GM23338 (cell line): ENCODE data around the gene TBCEL.

Experiments used
- CREB1 ChIP-seq: fragments of 250-450 bp; sonication (Bioruptor Pico); IDR thresholded peaks from 2 replicates; pipeline ENCODE4 v1.5.0; 2020; ENCODE audit warnings: low read depth, mild to moderate bottlenecking, moderate library complexity
- NANOG ChIP-seq: IDR thresholded peaks from 2 replicates; pipeline ENCODE4 v1.6.1; 2016; ENCODE audit warnings: antibody characterized with exemption, borderline replicate concordance
- POLR2AphosphoS5 ChIP-seq: IDR thresholded peaks from 2 replicates; pipeline ENCODE4 v1.6.1; 2016; ENCODE audit warnings: antibody characterized with exemption, low read depth
- ZNF331 ChIP-seq: fragments of 250-450 bp; sonication (Bioruptor Pico); IDR thresholded peaks from 2 replicates; pipeline ENCODE4 v1.5.0; 2020; ENCODE audit warnings: low read depth, mild to moderate bottlenecking, moderate library complexity
- TF ChIP-seq, protein P1 (sequence below), 2 experiments: fragments of 200-600 bp in 1 of 2; sonication (generic) in 1 of 2; conservative IDR thresholded peaks; 2 replicates each; pipeline versions ENCODE4 v1.5.1 to v1.6.1; 2016 to 2017; ENCODE audit warnings: antibody characterized with exemption in 2 of 2, low read depth in 2 of 2, mild to moderate bottlenecking in 2 of 2, moderate library complexity in 1 of 2
- TF ChIP-seq, protein P2 (sequence below): IDR thresholded peaks from one replicate; pipeline ENCODE4 v1.6.1; 2018; ENCODE audit warnings: antibody characterized with exemption; ENCODE audit not compliant: unreplicated experiment

DNA sequence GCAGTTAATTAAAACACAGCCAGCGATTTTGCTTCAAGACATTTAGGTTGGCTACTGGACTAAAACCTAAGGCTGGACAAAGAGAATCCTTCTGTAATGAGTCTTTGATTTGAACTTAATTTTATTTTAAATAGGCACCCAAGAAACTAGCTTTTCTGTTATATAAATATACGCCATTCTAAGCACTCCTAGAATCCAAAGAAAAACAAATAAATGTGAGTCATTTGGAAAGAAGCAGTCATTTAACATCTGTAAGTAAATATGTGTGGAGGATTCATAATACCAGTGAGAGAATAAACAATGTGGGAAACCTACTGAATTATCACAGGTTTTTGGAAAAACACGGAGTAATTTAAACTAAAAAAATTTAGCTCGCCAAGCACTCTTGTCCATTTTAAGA lies 76.0 kb downstream of the TBCEL start:
- TF ChIP-seq, protein P1, sequence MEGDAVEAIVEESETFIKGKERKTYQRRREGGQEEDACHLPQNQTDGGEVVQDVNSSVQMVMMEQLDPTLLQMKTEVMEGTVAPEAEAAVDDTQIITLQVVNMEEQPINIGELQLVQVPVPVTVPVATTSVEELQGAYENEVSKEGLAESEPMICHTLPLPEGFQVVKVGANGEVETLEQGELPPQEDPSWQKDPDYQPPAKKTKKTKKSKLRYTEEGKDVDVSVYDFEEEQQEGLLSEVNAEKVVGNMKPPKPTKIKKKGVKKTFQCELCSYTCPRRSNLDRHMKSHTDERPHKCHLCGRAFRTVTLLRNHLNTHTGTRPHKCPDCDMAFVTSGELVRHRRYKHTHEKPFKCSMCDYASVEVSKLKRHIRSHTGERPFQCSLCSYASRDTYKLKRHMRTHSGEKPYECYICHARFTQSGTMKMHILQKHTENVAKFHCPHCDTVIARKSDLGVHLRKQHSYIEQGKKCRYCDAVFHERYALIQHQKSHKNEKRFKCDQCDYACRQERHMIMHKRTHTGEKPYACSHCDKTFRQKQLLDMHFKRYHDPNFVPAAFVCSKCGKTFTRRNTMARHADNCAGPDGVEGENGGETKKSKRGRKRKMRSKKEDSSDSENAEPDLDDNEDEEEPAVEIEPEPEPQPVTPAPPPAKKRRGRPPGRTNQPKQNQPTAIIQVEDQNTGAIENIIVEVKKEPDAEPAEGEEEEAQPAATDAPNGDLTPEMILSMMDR (conservative IDR thresholded peaks at IDR 0.05; ENCODE audit: low read depth in 2 of 2), result no peak
- TF ChIP-seq CREB1 (no peak), POLR2AphosphoS5 (no peak), NANOG (no peak), ZNF331 (CRISPR knock-in tag) (no peak)
- TF ChIP-seq, protein P2, sequence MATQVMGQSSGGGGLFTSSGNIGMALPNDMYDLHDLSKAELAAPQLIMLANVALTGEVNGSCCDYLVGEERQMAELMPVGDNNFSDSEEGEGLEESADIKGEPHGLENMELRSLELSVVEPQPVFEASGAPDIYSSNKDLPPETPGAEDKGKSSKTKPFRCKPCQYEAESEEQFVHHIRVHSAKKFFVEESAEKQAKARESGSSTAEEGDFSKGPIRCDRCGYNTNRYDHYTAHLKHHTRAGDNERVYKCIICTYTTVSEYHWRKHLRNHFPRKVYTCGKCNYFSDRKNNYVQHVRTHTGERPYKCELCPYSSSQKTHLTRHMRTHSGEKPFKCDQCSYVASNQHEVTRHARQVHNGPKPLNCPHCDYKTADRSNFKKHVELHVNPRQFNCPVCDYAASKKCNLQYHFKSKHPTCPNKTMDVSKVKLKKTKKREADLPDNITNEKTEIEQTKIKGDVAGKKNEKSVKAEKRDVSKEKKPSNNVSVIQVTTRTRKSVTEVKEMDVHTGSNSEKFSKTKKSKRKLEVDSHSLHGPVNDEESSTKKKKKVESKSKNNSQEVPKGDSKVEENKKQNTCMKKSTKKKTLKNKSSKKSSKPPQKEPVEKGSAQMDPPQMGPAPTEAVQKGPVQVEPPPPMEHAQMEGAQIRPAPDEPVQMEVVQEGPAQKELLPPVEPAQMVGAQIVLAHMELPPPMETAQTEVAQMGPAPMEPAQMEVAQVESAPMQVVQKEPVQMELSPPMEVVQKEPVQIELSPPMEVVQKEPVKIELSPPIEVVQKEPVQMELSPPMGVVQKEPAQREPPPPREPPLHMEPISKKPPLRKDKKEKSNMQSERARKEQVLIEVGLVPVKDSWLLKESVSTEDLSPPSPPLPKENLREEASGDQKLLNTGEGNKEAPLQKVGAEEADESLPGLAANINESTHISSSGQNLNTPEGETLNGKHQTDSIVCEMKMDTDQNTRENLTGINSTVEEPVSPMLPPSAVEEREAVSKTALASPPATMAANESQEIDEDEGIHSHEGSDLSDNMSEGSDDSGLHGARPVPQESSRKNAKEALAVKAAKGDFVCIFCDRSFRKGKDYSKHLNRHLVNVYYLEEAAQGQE, result no peak
